HG03432 (cell line): ENCODE measurements around the gene ANO1.
"Not testable (repeated sequence)": the region's sequence is repeated elsewhere in the genome, so short reads cannot be mapped to it uniquely, and the experiment has no call there.

ENCODE experiments used
- ATAC-seq: cut with Tn5 transposase; IDR thresholded peaks from one replicate; pipeline ENCODE4 v1.9.1; 2021; ENCODE audit warnings: mild to moderate bottlenecking, moderate library complexity; ENCODE audit not compliant: unreplicated experiment

Gene ANO1

DNA sequence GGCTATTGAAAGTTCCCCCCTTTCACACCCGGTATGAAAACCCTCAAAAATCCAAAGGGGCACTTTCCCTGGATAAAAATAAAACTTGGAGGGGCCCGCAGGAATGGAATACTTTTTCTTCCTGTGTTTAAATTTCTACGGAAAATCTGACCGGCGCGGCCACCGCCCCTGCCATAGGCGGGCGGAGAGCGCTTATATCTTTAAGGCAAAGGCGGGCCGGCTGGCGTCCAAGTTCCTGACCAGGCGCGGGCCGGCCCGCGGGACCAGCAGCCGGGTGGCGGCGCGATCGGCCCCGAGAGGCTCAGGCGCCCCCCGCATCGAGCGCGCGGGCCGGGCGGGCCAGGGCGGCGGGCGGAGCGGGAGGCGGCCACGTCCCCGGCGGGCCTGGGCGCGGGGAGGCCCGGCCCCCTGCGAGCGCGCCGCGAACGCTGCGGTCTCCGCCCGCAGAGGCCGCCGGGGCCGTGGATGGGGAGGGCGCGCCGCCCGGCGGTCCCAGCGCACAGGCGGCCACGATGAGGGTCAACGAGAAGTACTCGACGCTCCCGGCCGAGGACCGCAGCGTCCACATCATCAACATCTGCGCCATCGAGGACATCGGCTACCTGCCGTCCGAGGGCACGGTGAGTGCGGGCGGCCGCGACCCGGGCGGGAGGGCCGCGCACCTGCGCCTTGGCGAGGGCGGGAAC is at the start of gene ANO1:
ANO1 (plus strand) TSS at position 223 of the 686 bp plus-strand sequence; CDS start at position 513, 290 bp downstream.
- ATAC-seq, result no peak

GRCh38 chr11:70029115-70029860 is 48.8 kb upstream of the ANO1 start:
- ATAC-seq, result no peak

GRCh38 chr11:70029861-70030380 is 48.2 kb upstream of the ANO1 start:
- ATAC-seq, result no peak

GRCh38 chr11:70030412-70030811 is 47.7 kb upstream of the ANO1 start:
- no peak for ATAC-seq

- no peak for ATAC-seq
These were observed 46.3 kb upstream of the ANO1 start for GRCh38 chr11:70031631-70032469.

GRCh38 chr11:70032470-70032795 is 45.7 kb upstream of the ANO1 start:
- ATAC-seq, result no peak

DNA sequence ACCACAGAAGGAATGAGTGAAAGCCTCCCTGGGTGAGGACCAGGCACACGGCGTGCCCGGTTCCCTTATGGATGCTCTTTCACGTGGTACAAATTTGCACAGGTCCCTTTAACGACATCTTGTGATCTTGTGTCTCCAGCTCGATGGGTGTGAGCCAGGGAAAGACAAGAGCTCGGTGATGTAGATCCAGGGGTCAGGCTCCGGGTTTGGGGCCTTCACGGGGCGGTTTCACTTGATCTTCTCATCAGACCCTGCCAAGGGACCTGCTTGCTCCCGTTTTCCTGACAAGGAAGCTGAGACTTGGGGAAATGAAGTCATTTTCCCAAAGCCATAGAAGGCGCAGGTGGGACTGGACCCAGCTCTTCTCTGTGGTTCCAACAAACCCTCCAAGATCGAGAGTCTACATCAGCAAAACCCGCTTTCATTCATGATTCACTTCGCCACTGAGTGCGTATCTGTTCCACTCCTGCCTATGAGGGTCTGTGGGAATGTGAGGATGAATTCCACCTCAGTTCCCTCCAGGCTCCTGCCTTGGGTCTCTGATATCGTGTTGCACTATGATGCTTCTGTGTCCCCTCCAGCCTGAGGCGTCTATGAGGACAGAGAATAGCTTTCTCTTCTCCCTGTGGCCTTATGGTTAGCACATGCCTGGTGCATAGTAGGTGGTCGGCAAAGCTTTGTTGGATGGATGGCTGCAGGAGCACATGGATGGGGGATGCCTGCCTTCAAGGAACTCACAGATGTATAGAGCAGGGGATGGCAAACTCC is 45.0 kb upstream of the ANO1 start:
- ATAC-seq, result no peak

GRCh38 chr11:70033711-70034070 is 44.4 kb upstream of the ANO1 start:
- ATAC-seq, result no peak

DNA sequence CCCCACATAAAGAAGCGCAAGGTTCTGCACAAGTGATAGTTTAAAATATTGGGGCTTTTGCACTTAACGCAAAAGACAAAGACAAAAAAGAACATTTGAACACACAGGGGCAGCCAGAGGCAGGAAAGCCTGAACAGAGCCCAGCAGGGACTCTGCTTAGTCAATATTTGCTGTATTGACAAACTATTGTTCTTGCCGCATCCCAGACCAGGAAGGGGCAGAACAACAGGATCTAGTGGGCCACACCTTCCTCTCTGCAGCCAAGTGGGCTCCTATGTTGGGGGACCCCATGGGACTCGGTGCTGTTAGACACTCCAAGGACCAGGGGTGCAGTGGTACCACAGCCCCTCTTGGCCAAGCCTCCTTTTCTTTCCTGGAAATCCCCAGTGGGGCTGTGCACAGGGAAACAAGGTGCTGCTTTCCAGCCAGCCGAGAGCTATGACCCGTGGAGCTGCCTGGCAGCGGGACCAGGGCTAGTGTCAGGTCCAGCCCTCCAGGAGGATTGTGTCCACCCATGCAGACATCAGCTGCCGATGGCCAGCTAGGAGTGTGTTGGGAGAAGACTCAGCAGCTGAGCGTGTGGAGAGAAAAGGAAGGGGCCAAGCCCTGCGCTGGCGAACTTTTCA is 43.3 kb upstream of the ANO1 start:
- ATAC-seq, result no peak

DNA sequence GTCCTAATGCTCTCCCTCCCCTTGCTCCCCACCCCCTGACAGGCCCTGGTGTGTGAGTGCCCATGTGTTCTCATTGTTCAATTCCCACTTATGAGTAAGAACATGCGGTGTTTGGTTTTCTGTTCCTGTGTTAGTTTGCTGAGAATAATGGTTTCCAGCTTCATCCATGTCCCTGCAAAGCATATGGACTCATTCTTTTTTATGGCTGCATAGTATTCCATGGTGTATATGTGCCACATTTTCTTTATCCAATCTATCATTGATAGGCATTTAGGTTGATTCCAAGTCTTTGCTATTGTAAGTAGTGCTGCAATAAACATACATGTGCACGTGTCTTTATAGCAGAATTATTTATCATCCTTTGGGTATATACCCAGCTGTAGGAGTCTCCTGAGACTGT is 42.5 kb upstream of the ANO1 start:
- ATAC-seq, result not testable (repeated sequence)

GRCh38 chr11:70036971-70037882 is 40.9 kb upstream of the ANO1 start:
- ATAC-seq, result no peak

GRCh38 chr11:70038034-70038834 is 39.9 kb upstream of the ANO1 start:
- no peak for ATAC-seq

DNA sequence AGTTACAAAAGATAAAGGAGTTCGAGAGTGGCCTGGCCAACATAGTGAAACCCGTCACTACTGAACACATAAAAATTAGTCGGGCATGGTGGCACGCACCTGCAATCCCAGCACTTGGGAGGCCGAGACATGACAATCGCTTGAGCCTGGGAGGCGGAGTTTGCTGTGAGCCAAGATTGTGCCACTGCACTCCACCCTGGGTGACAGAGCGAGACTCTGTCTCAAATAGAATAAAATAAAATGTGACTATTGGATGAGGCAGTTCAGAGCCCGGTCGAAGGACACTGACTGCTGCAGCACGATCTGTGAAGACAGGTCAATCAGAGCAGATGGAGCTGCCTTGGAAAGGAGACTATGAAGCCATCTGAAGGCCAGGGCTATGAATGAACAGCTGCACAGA is 37.7 kb upstream of the ANO1 start:
- no peak for ATAC-seq

- ATAC-seq, result no peak
These were observed 37.1 kb upstream of the ANO1 start for GRCh38 chr11:70040869-70041501.

DNA sequence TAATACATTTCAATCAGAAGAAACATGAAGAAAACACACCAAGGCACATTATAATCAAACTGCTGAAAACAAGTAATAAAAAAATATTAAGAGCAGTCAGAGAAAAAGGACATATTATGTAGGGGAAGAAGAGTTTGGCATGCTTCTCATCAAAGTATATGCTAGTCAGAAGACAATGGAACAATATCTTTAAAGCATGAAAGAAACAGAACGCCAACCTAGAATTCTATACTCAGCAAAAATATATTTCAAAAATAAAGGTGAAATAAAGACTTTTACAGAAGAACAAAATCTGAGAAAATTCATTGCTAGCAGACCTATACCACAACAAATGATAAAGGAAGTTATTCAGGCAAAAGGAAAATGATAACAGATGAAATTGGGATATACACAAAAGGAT is 34.6 kb upstream of the ANO1 start:
- no peak for ATAC-seq

GRCh38 chr11:70046089-70046488 is 32.0 kb upstream of the ANO1 start:
- ATAC-seq, result no peak

DNA sequence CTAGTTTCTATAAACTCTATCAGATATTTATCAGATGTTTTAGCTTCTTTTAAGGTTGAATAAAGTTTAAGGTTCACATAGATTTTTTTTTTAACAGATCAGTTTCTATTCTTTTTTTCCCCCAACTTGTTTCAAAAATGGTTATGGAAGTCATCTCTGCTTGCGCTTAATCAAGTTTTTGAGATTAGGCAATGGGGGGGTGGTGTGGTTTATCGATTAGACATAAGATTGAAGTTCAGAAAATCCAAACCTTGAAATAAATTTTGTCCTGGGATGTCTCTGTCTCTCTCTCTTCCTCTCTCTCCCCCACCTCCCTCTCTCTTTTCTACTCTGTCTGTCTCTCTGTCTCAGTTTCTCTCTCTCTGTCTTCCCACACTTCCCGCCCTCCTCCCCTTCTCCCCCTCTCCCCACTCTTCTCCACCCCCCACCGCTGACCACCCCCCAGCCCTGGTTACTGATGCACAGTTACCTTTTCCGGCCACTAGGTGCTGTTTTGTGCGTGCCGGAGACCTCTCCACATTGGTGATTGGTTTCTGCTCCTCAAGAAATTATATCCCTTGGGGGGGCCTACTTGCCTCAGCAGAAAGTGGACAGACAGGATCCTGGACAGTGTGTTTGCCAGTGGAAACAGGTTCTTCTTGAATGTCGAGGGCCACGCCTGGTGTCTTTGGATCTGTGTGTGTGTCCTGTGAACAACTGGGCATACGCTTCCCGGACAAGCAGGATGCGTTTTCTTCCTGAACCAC is 29.7 kb upstream of the ANO1 start:
- no peak for ATAC-seq
